ENCODE data around the gene LSM14A.

LSM14A gene

GRCh38 chr19:34179066-34179465, 6.8 kb downstream of the LSM14A start:
- no peak overlapping the region for H3K4me3 ChIP-seq (ENCODE audit: low read length)
- TF ChIP-seq CTCF (conservative IDR thresholded peaks at IDR 0.05; ENCODE audit: low read depth, low read length), result no peak
- DNase-seq (ENCODE audit: low read depth), result no peak

- TF ChIP-seq CTCF (conservative IDR thresholded peaks at IDR 0.05; ENCODE audit: low read depth, low read length), result no peak
- H3K4me3 ChIP-seq (ENCODE audit: low read length), result no peak overlapping the region
- no peak for DNase-seq (ENCODE audit: low read depth)
Observed at GRCh38 chr19:34180273-34180672, 8.0 kb downstream of the LSM14A start.

GRCh38 chr19:34180709-34181108, 8.4 kb downstream of the LSM14A start:
- no peak for TF ChIP-seq CTCF (conservative IDR thresholded peaks at IDR 0.05; ENCODE audit: low read depth, low read length)
- H3K4me3 ChIP-seq (ENCODE audit: low read length), result no peak overlapping the region

GRCh38 chr19:34181111-34181864, 9.0 kb downstream of the LSM14A start:
- no peak for DNase-seq (ENCODE audit: low read depth)
- TF ChIP-seq CTCF (conservative IDR thresholded peaks at IDR 0.05; ENCODE audit: low read depth, low read length), result no peak
- no peak overlapping the region for H3K4me3 ChIP-seq (ENCODE audit: low read length)

More at GRCh38 chr19:34180709-34181108, 8.4 kb downstream of the LSM14A start:
- no peak for DNase-seq (ENCODE audit: low read depth)

GRCh38 chr19:34182125-34182524, 9.8 kb downstream of the LSM14A start:
- no peak overlapping the region for H3K4me3 ChIP-seq (ENCODE audit: low read length)
- no peak for DNase-seq (ENCODE audit: low read depth)
- TF ChIP-seq CTCF (conservative IDR thresholded peaks at IDR 0.05; ENCODE audit: low read depth, low read length), result no peak

- DNase-seq (ENCODE audit: low read depth), result no peak
- TF ChIP-seq CTCF (conservative IDR thresholded peaks at IDR 0.05; ENCODE audit: low read depth, low read length), result no peak
- no peak overlapping the region for H3K4me3 ChIP-seq (ENCODE audit: low read length)
Observed at GRCh38 chr19:34184880-34185491, 12.7 kb downstream of the LSM14A start.

- TF ChIP-seq CTCF (conservative IDR thresholded peaks at IDR 0.05; ENCODE audit: low read depth, low read length), result no peak
- DNase-seq (ENCODE audit: low read depth), result no peak
- H3K4me3 ChIP-seq (ENCODE audit: low read length), result no peak overlapping the region
Observed at GRCh38 chr19:34186205-34186604, 13.9 kb downstream of the LSM14A start.
